ENCODE data around the gene SLC48A1.
A peak's percentile ranks its signal among the peaks of the same experiment; 100 is the strongest.

Gene SLC48A1

GRCh38 chr12:47745485-47746041 is 27.5 kb upstream of the SLC48A1 start:
- H3K4me1 Mint-ChIP-seq, result peaks cover 69% of the 10 kb centered on the region
- no peak overlapping the region for H3K4me3 Mint-ChIP-seq
- no peaks in the 10 kb centered on the region for H3K9me3 Mint-ChIP-seq
- peaks cover 15% of the 10 kb centered on the region for H3K36me3 Mint-ChIP-seq (ENCODE audit: low read depth)
- DNase-seq, result no peak
- no peak overlapping the region for H3K27ac Mint-ChIP-seq
- no peaks in the 10 kb centered on the region for H3K27me3 Mint-ChIP-seq (ENCODE audit: low read depth, poor library complexity)
- TF ChIP-seq CTCF (IDR thresholded peaks at IDR 0.05), result no peak

- TF ChIP-seq CTCF (IDR thresholded peaks at IDR 0.05), result no peak
- peaks cover 65% of the 10 kb centered on the region for H3K4me1 Mint-ChIP-seq
- no peaks in the 10 kb centered on the region for H3K9me3 Mint-ChIP-seq
- no peak overlapping the region for H3K4me3 Mint-ChIP-seq
- peaks cover 15% of the 10 kb centered on the region for H3K36me3 Mint-ChIP-seq (ENCODE audit: low read depth)
- H3K27me3 Mint-ChIP-seq (ENCODE audit: low read depth, poor library complexity), result no peaks in the 10 kb centered on the region
- H3K27ac Mint-ChIP-seq, result no peak overlapping the region
- no peak for DNase-seq
These were observed 27.0 kb upstream of the SLC48A1 start for GRCh38 chr12:47746073-47746472.

- Mint-ChIP-seq H3K9me3 (no peaks in the 10 kb centered on the region), H3K36me3 (ENCODE audit: low read depth) (peaks cover 15% of the 10 kb centered on the region), H3K27me3 (ENCODE audit: low read depth, poor library complexity) (no peaks in the 10 kb centered on the region), H3K4me1 (peaks cover 60% of the 10 kb centered on the region), H3K27ac (no peak overlapping the region), H3K4me3 (no peak overlapping the region)
- DNase-seq, result no peak
- no peak for TF ChIP-seq CTCF (IDR thresholded peaks at IDR 0.05)
These were observed 26.5 kb upstream of the SLC48A1 start for GRCh38 chr12:47746523-47746922.

- Mint-ChIP-seq H3K27ac (peak overlapping the region; percentile 39), H3K4me3 (no peak overlapping the region), H3K27me3 (ENCODE audit: low read depth, poor library complexity) (no peaks in the 10 kb centered on the region), H3K9me3 (no peaks in the 10 kb centered on the region), H3K36me3 (ENCODE audit: low read depth) (peaks cover 15% of the 10 kb centered on the region), H3K4me1 (peaks cover 57% of the 10 kb centered on the region)
- DNase-seq, result no peak
- no peak for TF ChIP-seq CTCF (IDR thresholded peaks at IDR 0.05)
These were observed 25.9 kb upstream of the SLC48A1 start for GRCh38 chr12:47747126-47747525.

GRCh38 chr12:47747596-47748506 is 25.2 kb upstream of the SLC48A1 start:
- H3K4me3 Mint-ChIP-seq, result no peak overlapping the region
- no peak for TF ChIP-seq CTCF (IDR thresholded peaks at IDR 0.05)
- H3K4me1 Mint-ChIP-seq, result peaks cover 62% of the 10 kb centered on the region
- no peak for DNase-seq
- H3K27me3 Mint-ChIP-seq (ENCODE audit: low read depth, poor library complexity), result no peaks in the 10 kb centered on the region
- no peaks in the 10 kb centered on the region for H3K9me3 Mint-ChIP-seq
- H3K27ac Mint-ChIP-seq, result no peak overlapping the region
- peaks cover 15% of the 10 kb centered on the region for H3K36me3 Mint-ChIP-seq (ENCODE audit: low read depth)

GRCh38 chr12:47748507-47748828 is 24.6 kb upstream of the SLC48A1 start:
- peaks cover 15% of the 10 kb centered on the region for H3K36me3 Mint-ChIP-seq (ENCODE audit: low read depth)
- H3K27ac Mint-ChIP-seq, result no peak overlapping the region
- peaks cover 66% of the 10 kb centered on the region for H3K4me1 Mint-ChIP-seq
- H3K4me3 Mint-ChIP-seq, result no peak overlapping the region
- DNase-seq, result no peak
- no peak for TF ChIP-seq CTCF (IDR thresholded peaks at IDR 0.05)
- H3K27me3 Mint-ChIP-seq (ENCODE audit: low read depth, poor library complexity), result no peaks in the 10 kb centered on the region
- H3K9me3 Mint-ChIP-seq, result no peaks in the 10 kb centered on the region

Data from nephron progenitor cell (in vitro differentiated cells).